ENCODE data around the gene NBEAL2. TPM values are rescaled to one million over a fixed set of nuclear protein-coding genes. Genes with fewer than 3 reads are reported as not detected.

The NBEAL2 gene
- total and polyA plus RNA-seq, 10 of the 15 experiments (the other 5 are each of a cell fraction or from before 2014, with no cell fraction given), result 0.07 to 127 (median 29.4) TPM

DNA sequence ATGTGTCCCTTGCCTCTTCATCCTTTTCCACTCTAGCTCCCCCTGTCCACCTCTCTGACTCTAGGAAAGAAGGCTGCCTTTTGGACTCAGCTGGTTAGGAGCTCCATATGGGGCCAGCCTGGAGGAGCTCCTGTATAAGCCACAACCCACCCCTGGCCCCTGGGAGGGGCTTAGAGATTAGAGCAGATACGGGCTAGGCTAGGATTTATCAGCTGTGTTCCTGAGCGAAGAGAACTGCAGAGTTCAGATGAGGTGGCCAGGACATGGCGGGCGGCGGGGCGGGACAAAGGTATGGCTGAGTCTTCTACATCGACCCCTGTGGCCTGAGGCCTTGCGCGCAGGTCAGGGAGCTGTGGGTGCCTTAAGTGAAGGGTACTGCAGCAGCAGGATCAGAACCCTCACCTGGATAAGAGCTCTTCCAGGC, 7.9 kb downstream of the NBEAL2 start:
- RAD21 ChIA-PET (ENCODE audit: unreplicated experiment), result interaction anchor here (0.9 to 1.4 kb wide), 12 partner anchors 8 to 78 kb away, joined by 3 to 10 read pairs (median 4); partner anchors contain the start of gene NBEAL2
- in situ Hi-C loops (cut with MboI), result no loop called here
- FAIRE-seq, result no peak
- POLR2A ChIA-PET, result interaction anchor here (1.0 to 1.6 kb wide), 6 partner anchors 9 to 61 kb away, joined by 4 to 10 read pairs (median 6); partner anchors contain the start of gene NBEAL2
- CTCF ChIA-PET, result interaction anchor here (0.6 to 1.4 kb wide), 4 partner anchors 9 to 57 kb away, joined by 3 to 5 read pairs (median 3); no protein-coding TSS in a partner anchor
- SMC1A ChIA-PET (ENCODE audit: uncharacterized antibody, unreplicated experiment), result interaction anchor here (0.7 to 1.6 kb wide), 12 partner anchors 9 to 177 kb away, joined by 3 to 10 read pairs (median 4); no protein-coding TSS in a partner anchor
- DNase-seq (ENCODE audit: low read depth, low spot score), result no peak
- 32% methylated on average over 9 of the region's 9 CpGs for WGBS (ENCODE audit: insufficient coverage, insufficient replicate concordance, low lambda C conversion rate, missing lambda C conversion rate)
- no peak for TF ChIP-seq SMAD1 (IDR thresholded peaks at IDR 0.05; ENCODE audit: low read depth, partially characterized antibody)
- TF ChIP-seq POU2F2 (IDR thresholded peaks at IDR 0.05; ENCODE audit: borderline replicate concordance, low read depth, low read length), result no peak
- no peak for TF ChIP-seq BRCA1 (IDR thresholded peaks at IDR 0.05; ENCODE audit: low read depth, low read length)
- no peak for TF ChIP-seq NFXL1 (IDR thresholded peaks at IDR 0.05; ENCODE audit: borderline replicate concordance)
- TF ChIP-seq, protein P1, sequence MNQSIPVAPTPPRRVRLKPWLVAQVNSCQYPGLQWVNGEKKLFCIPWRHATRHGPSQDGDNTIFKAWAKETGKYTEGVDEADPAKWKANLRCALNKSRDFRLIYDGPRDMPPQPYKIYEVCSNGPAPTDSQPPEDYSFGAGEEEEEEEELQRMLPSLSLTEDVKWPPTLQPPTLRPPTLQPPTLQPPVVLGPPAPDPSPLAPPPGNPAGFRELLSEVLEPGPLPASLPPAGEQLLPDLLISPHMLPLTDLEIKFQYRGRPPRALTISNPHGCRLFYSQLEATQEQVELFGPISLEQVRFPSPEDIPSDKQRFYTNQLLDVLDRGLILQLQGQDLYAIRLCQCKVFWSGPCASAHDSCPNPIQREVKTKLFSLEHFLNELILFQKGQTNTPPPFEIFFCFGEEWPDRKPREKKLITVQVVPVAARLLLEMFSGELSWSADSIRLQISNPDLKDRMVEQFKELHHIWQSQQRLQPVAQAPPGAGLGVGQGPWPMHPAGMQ (IDR thresholded peaks at IDR 0.05; ENCODE audit: borderline replicate concordance), result no peak
- peak; percentile 24; the same call in 1 of the 2 replicates for TF ChIP-seq POLR2AphosphoS5 (IDR thresholded peaks at IDR 0.05; ENCODE audit: low read length)
- TF ChIP-seq, protein P2, sequence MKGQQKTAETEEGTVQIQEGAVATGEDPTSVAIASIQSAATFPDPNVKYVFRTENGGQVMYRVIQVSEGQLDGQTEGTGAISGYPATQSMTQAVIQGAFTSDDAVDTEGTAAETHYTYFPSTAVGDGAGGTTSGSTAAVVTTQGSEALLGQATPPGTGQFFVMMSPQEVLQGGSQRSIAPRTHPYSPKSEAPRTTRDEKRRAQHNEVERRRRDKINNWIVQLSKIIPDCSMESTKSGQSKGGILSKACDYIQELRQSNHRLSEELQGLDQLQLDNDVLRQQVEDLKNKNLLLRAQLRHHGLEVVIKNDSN (IDR thresholded peaks at IDR 0.05; ENCODE audit: borderline replicate concordance, extremely low read length, insufficient read depth, low read depth, low read length), result no peak
- TF ChIP-seq, protein P3, sequence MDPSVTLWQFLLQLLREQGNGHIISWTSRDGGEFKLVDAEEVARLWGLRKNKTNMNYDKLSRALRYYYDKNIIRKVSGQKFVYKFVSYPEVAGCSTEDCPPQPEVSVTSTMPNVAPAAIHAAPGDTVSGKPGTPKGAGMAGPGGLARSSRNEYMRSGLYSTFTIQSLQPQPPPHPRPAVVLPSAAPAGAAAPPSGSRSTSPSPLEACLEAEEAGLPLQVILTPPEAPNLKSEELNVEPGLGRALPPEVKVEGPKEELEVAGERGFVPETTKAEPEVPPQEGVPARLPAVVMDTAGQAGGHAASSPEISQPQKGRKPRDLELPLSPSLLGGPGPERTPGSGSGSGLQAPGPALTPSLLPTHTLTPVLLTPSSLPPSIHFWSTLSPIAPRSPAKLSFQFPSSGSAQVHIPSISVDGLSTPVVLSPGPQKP (IDR thresholded peaks at IDR 0.05; ENCODE audit: low read depth, low read length), result no peak
- TF ChIP-seq CHD1 (IDR thresholded peaks at IDR 0.05; ENCODE audit: low read depth, low read length), result no peak
- TF ChIP-seq, protein P4, sequence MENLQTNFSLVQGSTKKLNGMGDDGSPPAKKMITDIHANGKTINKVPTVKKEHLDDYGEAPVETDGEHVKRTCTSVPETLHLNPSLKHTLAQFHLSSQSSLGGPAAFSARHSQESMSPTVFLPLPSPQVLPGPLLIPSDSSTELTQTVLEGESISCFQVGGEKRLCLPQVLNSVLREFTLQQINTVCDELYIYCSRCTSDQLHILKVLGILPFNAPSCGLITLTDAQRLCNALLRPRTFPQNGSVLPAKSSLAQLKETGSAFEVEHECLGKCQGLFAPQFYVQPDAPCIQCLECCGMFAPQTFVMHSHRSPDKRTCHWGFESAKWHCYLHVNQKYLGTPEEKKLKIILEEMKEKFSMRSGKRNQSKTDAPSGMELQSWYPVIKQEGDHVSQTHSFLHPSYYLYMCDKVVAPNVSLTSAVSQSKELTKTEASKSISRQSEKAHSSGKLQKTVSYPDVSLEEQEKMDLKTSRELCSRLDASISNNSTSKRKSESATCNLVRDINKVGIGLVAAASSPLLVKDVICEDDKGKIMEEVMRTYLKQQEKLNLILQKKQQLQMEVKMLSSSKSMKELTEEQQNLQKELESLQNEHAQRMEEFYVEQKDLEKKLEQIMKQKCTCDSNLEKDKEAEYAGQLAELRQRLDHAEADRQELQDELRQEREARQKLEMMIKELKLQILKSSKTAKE (IDR thresholded peaks at IDR 0.05; ENCODE audit: low read depth, poor library complexity, severe bottlenecking), result no peak
- no peak for TF ChIP-seq NFYB (IDR thresholded peaks at IDR 0.05; ENCODE audit: insufficient read depth, low read depth, low read length)
- TF ChIP-seq YY1 (IDR thresholded peaks at IDR 0.05; ENCODE audit: low read depth, low read length), result 0 out of 2 replicates have a peak, but pooled peaks have one; percentile 15
- no peak for TF ChIP-seq ZNF622 (IDR thresholded peaks at IDR 0.05)
- peak overlapping the region; percentile 3; the same call in 1 of the 2 replicates for H3K9ac ChIP-seq (ENCODE audit: control insufficient read depth, insufficient read depth, low read length)
- peaks cover 4 to 10% of the 10 kb centered on the region in 2 experiments; a peak in 3 of 4 replicates for H3K36me3 ChIP-seq (ENCODE audit: control insufficient read depth in 2 of 2, insufficient read depth in 2 of 2, low read length in 1 of 2)
- intact Hi-C loops (cut with micrococcal nuclease; ENCODE audit: unreplicated experiment), result loop anchor here (1.0 kb wide), 1 partner anchor 11 kb away; the partner anchor contains the start of gene CCDC12
- no peaks in the 10 kb centered on the region for H4K20me1 ChIP-seq (ENCODE audit: control insufficient read depth, insufficient read depth)
- peaks cover 62% of the 10 kb centered on the region for H3K4me1 ChIP-seq (ENCODE audit: control insufficient read depth, insufficient read depth, low read length)
- H3K27me3 ChIP-seq (replicated peaks in 1 of 2; ENCODE audit: control insufficient read depth in 2 of 2, insufficient read depth in 2 of 2, low read length in 1 of 2), result no peaks in the 10 kb centered on the region
- peaks cover 54% of the 10 kb centered on the region for H3K79me2 ChIP-seq (ENCODE audit: control insufficient read depth, insufficient read depth, low read length)
- peak; percentile 1; the same call in 2 of the 3 replicates for ATAC-seq
- BruUV-seq (replicated peaks), result no TSS peak
- peak overlapping the region; percentile 99 for H3K4me2 ChIP-seq (ENCODE audit: control insufficient read depth, insufficient read depth)
- peak overlapping the region; percentile 54 for H2AFZ ChIP-seq (ENCODE audit: control insufficient read depth, low read depth, low read length)
- H3K27ac ChIP-seq (ENCODE audit: control insufficient read depth, insufficient read depth), result peak overlapping the region; percentile 98
- H3K9me3 ChIP-seq (replicated peaks; ENCODE audit: control insufficient read depth, insufficient read depth, low read length), result no peaks in the 10 kb centered on the region
- H3K4me3 ChIP-seq, result peak overlapping the region; percentile 57; the same call in 1 of the 2 replicates

Data from GM12878 (cell line).